Measurements from ENCODE around the gene ARHGAP26.

Gene ARHGAP26

GRCh38 chr5:142789206-142789605 lies 19.0 kb downstream of the ARHGAP26 start:
- no peak for DNase-seq

- DNase-seq, result no peak
Observed at GRCh38 chr5:142792012-142792864, 22.1 kb downstream of the ARHGAP26 start.

- DNase-seq, result no peak
Observed at GRCh38 chr5:142792865-142793232, 22.7 kb downstream of the ARHGAP26 start.

- no peak for DNase-seq
Observed at GRCh38 chr5:142794537-142794936, 24.4 kb downstream of the ARHGAP26 start.

GRCh38 chr5:142795251-142795650 lies 25.1 kb downstream of the ARHGAP26 start:
- DNase-seq, result no peak

GRCh38 chr5:142796492-142797109 lies 26.4 kb downstream of the ARHGAP26 start:
- DNase-seq, result no peak

GRCh38 chr5:142797420-142797819 lies 27.2 kb downstream of the ARHGAP26 start:
- no peak for DNase-seq

- no peak for DNase-seq
Observed at GRCh38 chr5:142798099-142798770, 28.1 kb downstream of the ARHGAP26 start.

GRCh38 chr5:142800776-142801494 lies 30.8 kb downstream of the ARHGAP26 start:
- no peak for DNase-seq

GRCh38 chr5:142801495-142801871 lies 31.3 kb downstream of the ARHGAP26 start:
- no peak for DNase-seq

GRCh38 chr5:142803428-142804125 lies 33.4 kb downstream of the ARHGAP26 start:
- no peak for DNase-seq

GRCh38 chr5:142805339-142805738 lies 35.2 kb downstream of the ARHGAP26 start:
- DNase-seq, result no peak

GRCh38 chr5:142806841-142807267 lies 36.7 kb downstream of the ARHGAP26 start:
- DNase-seq, result no peak

GRCh38 chr5:142807372-142807911 lies 37.3 kb downstream of the ARHGAP26 start:
- DNase-seq, result no peak

- no peak for DNase-seq
Observed at GRCh38 chr5:142808878-142809598, 38.9 kb downstream of the ARHGAP26 start.

- no peak for DNase-seq
Observed at GRCh38 chr5:142810081-142810480, 39.9 kb downstream of the ARHGAP26 start.

GRCh38 chr5:142810743-142811290 lies 40.6 kb downstream of the ARHGAP26 start:
- no peak for DNase-seq

GRCh38 chr5:142811866-142812557 lies 41.8 kb downstream of the ARHGAP26 start:
- no peak for DNase-seq

- DNase-seq, result no peak
Observed at GRCh38 chr5:142813220-142813619, 43.0 kb downstream of the ARHGAP26 start.

- no peak for DNase-seq
Observed at GRCh38 chr5:142814122-142814521, 43.9 kb downstream of the ARHGAP26 start.

GRCh38 chr5:142815469-142815868 lies 45.3 kb downstream of the ARHGAP26 start:
- no peak for DNase-seq

Data from NCI-H226 (cell line).